Mammary epithelial cell (primary cell): ENCODE measurements around the gene NLRP4.

Experiments
- CTCF ChIP-seq, 2 donors: IDR thresholded peaks in 1 of 2; conservative IDR thresholded peaks in 1 of 2; 2 replicates each; pipeline ENCODE4 v1.5.1; 2011 to 2012; ENCODE audit warnings: inconsistent platforms in 2 of 2, low read length in 2 of 2, mild to moderate bottlenecking in 2 of 2, control low read depth in 1 of 2, low read depth in 1 of 2; ENCODE audit not compliant: insufficient read depth in 1 of 2; ENCODE audit errors: extremely low read depth in 1 of 2
- EZH2 ChIP-seq: IDR thresholded peaks from 2 replicates; pipeline ENCODE4 v1.6.1; 2012; ENCODE audit warnings: low read length, inconsistent platforms, borderline replicate concordance

DNA sequence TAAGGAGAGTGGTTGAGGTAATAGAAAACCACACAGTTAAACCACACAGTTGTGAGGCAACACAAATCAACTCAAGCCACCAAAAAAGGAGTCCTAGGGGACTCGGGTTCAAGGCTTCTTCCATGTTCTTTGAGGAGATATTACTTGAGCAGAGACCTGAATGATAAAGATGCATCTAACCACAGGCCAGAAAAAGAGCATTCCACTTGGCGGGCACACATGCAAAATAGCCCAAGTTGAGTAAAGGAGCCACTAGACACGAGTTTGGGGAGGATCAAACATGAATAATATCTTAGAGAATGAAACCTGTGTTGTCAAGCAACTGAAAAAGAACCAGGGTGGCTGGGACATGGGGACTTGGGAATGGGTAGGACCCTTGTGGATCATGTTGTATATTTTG, 30.2 kb downstream of the NLRP4 start:
- TF ChIP-seq EZH2: no peak
- TF ChIP-seq CTCF (conservative IDR thresholded peaks at IDR 0.05 in 1 of 2, IDR thresholded peaks at IDR 0.05 in 1 of 2; ENCODE audit: extremely low read depth in 1 of 2, insufficient read depth in 1 of 2, low read depth in 1 of 2, low read length in 2 of 2): no peak
